Breast epithelium (tissue), 4 donors: ENCODE data around the gene DOLPP1. TPM values are rescaled to one million over a fixed set of nuclear protein-coding genes. Genes with fewer than 3 reads are reported as not detected.

Experiments
- DNase-seq, 2 donors: peaks; one replicate each; pipeline ENCODE4 v3.0.0-alpha.2; 2019; ENCODE audit warnings: low spot score in 2 of 2
- H3K27ac ChIP-seq, 2 donors: fragments of 200-600 bp; sonication (generic) in 1 of 2; one replicate each; pipeline ENCODE4 v1.5.1; 2016 to 2019; ENCODE audit warnings: mild to moderate bottlenecking in 1 of 2
- H3K27me3 ChIP-seq, 2 donors: fragments of 200-600 bp; sonication (generic) in 1 of 2; one replicate each; pipeline versions ENCODE4 v1.5.1 to v1.6.0; 2017 to 2019; ENCODE audit warnings: control low read depth in 1 of 2, mild to moderate bottlenecking in 1 of 2
- H3K36me3 ChIP-seq: fragments of 200-600 bp; one replicate; pipeline ENCODE4 v1.5.1; 2019
- H3K4me1 ChIP-seq, 2 donors: fragments of 200-600 bp; sonication (generic); one replicate each; pipeline ENCODE4 v1.5.1; 2016 to 2019; ENCODE audit warnings: control low read depth in 1 of 2
- H3K4me3 ChIP-seq, 3 donors: fragments of 200-600 bp; sonication (generic); 1 replicate in 2 of 3; 2 replicates in 1 of 3; pipeline ENCODE4 v1.5.1; 2016 to 2019; ENCODE audit warnings: mild to moderate bottlenecking in 3 of 3, moderate library complexity in 2 of 3
- H3K9me3 ChIP-seq, 2 donors: fragments of 200-600 bp; sonication (generic) in 1 of 2; one replicate each; pipeline ENCODE4 v1.5.1; 2016 to 2019; ENCODE audit warnings: control low read depth in 1 of 2
- POLR2A ChIP-seq: fragments of 450-650 bp; IDR thresholded peaks from one replicate; pipeline ENCODE4 v1.6.1; 2016; ENCODE audit warnings: antibody characterized with exemption, mild to moderate bottlenecking, moderate library complexity
- POLR2AphosphoS5 ChIP-seq, 3 donors: sonication (generic); formaldehyde crosslinking; IDR thresholded peaks; one replicate each; pipeline ENCODE4 v1.6.1; 2017; ENCODE audit warnings: antibody characterized with exemption in 3 of 3
- intact Hi-C: fragments of 100-400 bp; cut with DNase I; formaldehyde crosslinking; loops from one replicate; pipeline ENCODE4 v1.15.1; 2023; ENCODE audit warnings: low total_unique reads
- total RNA-seq, 3 donors: library from RNA; depleted of rRNA; stranded (reverse); fragments of >200 nt; gene quantifications; one replicate each; pipeline ENCODE4 v1.1.0, GENCODE V29; 2016
- TF ChIP-seq, protein P1 (sequence below), 3 donors: fragments of 450-650 bp; IDR thresholded peaks; one replicate each; pipeline ENCODE4 v1.5.1; 2016 to 2017; ENCODE audit warnings: antibody characterized with exemption in 3 of 3, mild to moderate bottlenecking in 3 of 3, moderate library complexity in 3 of 3

DOLPP1 gene
- total RNA-seq, 3 donors from 2014 or later: 5.6 to 9.2 (median 8.6) TPM

- H3K4me1 ChIP-seq: peaks cover 23 to 25% of the 10 kb centered on the region in 2 donors
- no peak for TF ChIP-seq POLR2AphosphoS5 (IDR thresholded peaks at IDR 0.05)
- TF ChIP-seq, protein P1, sequence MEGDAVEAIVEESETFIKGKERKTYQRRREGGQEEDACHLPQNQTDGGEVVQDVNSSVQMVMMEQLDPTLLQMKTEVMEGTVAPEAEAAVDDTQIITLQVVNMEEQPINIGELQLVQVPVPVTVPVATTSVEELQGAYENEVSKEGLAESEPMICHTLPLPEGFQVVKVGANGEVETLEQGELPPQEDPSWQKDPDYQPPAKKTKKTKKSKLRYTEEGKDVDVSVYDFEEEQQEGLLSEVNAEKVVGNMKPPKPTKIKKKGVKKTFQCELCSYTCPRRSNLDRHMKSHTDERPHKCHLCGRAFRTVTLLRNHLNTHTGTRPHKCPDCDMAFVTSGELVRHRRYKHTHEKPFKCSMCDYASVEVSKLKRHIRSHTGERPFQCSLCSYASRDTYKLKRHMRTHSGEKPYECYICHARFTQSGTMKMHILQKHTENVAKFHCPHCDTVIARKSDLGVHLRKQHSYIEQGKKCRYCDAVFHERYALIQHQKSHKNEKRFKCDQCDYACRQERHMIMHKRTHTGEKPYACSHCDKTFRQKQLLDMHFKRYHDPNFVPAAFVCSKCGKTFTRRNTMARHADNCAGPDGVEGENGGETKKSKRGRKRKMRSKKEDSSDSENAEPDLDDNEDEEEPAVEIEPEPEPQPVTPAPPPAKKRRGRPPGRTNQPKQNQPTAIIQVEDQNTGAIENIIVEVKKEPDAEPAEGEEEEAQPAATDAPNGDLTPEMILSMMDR (IDR thresholded peaks at IDR 0.05): no peak
- no peak for TF ChIP-seq POLR2A
- no peak for DNase-seq
- H3K9me3 ChIP-seq: no peaks in the 10 kb centered on the region
- intact Hi-C loops: loop anchor here (2.0 kb wide), 1 partner anchor 473 kb away; no protein-coding TSS in a partner anchor
- no peak overlapping the region for H3K4me3 ChIP-seq
- no peaks in the 10 kb centered on the region for H3K36me3 ChIP-seq
- H3K27ac ChIP-seq: peak overlapping the region; percentile 98 to 100
- no peaks in the 10 kb centered on the region for H3K27me3 ChIP-seq
Measured at GRCh38 chr9:129137292-129138143, 56.6 kb downstream of the DOLPP1 start.

DNA sequence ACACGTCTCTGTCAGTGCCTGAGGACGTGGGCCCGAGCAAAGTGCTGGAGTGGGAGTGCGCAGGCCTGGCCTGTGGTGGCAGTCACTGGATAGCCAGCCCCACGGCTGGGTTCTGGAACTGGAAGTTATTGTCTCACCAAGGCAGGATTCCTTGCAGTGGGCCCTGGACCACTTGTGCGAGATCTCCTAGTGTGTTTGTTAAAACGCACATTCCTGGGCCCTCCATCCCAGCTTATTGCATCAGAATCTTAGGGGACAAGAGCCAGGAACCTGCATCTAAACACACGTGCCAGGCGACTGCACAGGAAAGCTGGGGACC lies 57.2 kb downstream of the DOLPP1 start:
- no peak for TF ChIP-seq POLR2A
- TF ChIP-seq, protein P1 (IDR thresholded peaks at IDR 0.05): no peak
- no peak for TF ChIP-seq POLR2AphosphoS5 (IDR thresholded peaks at IDR 0.05)
- H3K4me1 ChIP-seq: peaks cover 27 to 31% of the 10 kb centered on the region in 2 donors
- intact Hi-C loops: loop anchor here (2.0 kb wide), 1 partner anchor 473 kb away; no protein-coding TSS in a partner anchor
- H3K27ac ChIP-seq: peak overlapping the region; percentile 98 to 100
- H3K27me3 ChIP-seq: no peaks in the 10 kb centered on the region
- H3K36me3 ChIP-seq: no peaks in the 10 kb centered on the region
- H3K9me3 ChIP-seq: no peaks in the 10 kb centered on the region
- H3K4me3 ChIP-seq: no peak overlapping the region
- no peak for DNase-seq

DNA sequence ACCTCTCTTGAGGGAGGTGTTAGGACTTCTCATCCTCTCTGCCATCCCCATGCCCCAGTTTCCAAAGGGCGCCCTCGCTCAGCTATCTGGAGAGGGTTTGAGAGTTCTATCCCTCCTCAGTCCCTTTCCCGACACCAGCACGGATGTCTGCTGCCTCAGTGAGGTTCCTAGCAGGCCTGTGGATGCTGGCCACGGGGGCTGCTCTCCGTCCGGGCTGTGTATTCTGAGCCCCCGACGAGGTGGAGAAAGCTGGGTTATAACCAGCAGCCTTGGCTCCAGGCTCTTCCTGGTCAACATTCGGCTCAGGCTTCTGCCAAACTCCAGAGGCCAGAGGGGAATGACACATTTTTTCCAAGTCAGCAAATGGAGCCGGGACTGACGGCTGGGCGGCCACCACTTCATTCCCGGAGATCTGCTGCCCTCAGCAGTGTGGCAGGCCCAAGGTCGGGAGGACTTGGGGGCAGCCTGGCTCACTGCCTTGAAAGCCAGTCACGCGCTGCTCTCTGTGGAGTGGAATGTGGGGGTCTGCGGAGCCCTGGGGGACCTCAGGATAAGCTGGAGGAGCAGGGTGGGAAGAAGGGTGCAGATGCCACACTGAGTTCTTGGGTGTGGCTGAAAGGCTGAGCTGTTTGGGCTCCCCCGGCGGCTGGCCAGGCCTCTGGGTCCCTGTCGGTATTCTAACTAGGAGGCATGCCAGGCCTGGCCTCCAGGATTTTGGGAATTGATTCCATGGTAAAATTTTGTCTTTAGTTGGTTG lies 57.7 kb downstream of the DOLPP1 start:
- Histone ChIP-seq H3K36me3 (no peaks in the 10 kb centered on the region), H3K9me3 (no peaks in the 10 kb centered on the region), H3K27ac (peak overlapping the region; percentile 98 to 100), H3K4me3 (peak overlapping the region in 2 of 3 donors; percentile 36 to 59), H3K4me1 (peaks cover 29 to 36% of the 10 kb centered on the region in 2 donors), H3K27me3 (no peaks in the 10 kb centered on the region)
- DNase-seq: peak; percentile 31 to 68
- TF ChIP-seq POLR2AphosphoS5 (IDR thresholded peaks at IDR 0.05): peak in 2 of 3 donors; percentile 18 to 81
- TF ChIP-seq, protein P1 (IDR thresholded peaks at IDR 0.05): no peak
- intact Hi-C loops: loop anchor here (2.0 kb wide), 1 partner anchor 472 kb away; no protein-coding TSS in a partner anchor

DNA sequence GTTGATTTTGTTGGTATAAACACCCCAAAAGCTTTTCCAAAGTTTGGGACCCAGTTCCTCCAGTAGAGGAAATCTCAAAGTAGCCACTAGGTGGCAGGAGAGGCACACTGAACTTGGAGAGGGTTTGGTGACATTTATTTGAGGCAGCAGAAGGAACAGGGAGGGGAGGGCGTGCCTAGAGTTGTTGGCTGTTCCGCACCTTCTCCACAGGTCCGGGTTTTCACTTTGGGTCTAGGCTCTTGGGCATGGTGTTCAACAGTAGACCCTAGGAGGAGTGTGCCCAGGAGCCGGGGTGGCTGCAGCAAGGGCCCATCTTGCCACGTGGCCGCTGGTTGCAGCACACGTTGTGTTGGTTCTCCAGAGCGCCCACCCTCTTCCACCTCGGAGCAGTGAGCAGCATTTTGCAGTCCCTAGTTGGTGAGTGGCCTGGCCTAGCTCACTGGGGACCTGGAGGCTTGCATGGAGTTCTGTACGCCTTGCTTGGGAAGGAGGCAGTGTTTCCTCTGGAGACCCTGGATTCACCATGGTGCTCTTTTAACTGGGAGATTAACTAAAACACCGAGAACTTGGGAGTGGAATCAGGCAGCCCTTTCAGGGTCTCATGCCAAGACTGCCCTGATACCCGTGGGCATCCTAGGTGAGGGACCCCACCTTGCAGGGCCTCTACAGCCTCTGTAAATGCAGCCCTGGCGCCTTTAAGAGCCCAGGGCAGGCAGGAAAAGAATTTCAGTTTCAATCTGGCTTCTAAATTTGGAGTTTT lies 58.5 kb downstream of the DOLPP1 start:
- H3K4me1 ChIP-seq: peaks cover 33 to 41% of the 10 kb centered on the region in 2 donors
- TF ChIP-seq POLR2A: no peak
- TF ChIP-seq POLR2AphosphoS5 (IDR thresholded peaks at IDR 0.05): peak in 2 of 3 donors; percentile 43 to 54
- TF ChIP-seq, protein P1 (IDR thresholded peaks at IDR 0.05): peak; percentile 98 to 99 (median 99)
- DNase-seq: peak; percentile 75 to 87

More for the DNA sequence above, 58.5 kb downstream of the DOLPP1 start:
- intact Hi-C loops: loop anchor here (2.0 kb wide), 1 partner anchor 471 kb away; no protein-coding TSS in a partner anchor
- Histone ChIP-seq H3K9me3 (no peaks in the 10 kb centered on the region), H3K27ac (peak overlapping the region; percentile 98 to 100), H3K27me3 (no peaks in the 10 kb centered on the region), H3K4me3 (peak overlapping the region; percentile 36 to 59 (median 53)), H3K36me3 (no peaks in the 10 kb centered on the region)
